Heart left ventricle (tissue), 16 donors: ENCODE results near the gene SLC30A10. TPM values are rescaled to one million over a fixed set of nuclear protein-coding genes. Genes with fewer than 3 reads are reported as not detected.

Experiments
- ATAC-seq, 4 donors: fragments of 200-7000 bp; cut with Tn5 transposase; one replicate each; pipeline ENCODE4 v1.9.1; 2020 to 2022; ENCODE audit warnings: moderate library complexity in 4 of 4, mild to moderate bottlenecking in 3 of 4, moderate number of reproducible peaks in 1 of 4
- DNase-seq, 5 donors: peaks; one replicate each; pipeline ENCODE4 v3.0.0-alpha.2; 2020
- H3K27ac ChIP-seq, 12 donors: fragments of 200-600 bp; sonication (generic) in 4 of 12; one replicate each; pipeline versions ENCODE4 v1.5.0 to v1.8.0; 2016 to 2022; ENCODE audit warnings: mild to moderate bottlenecking in 2 of 12
- H3K27me3 ChIP-seq, 9 donors: fragments of 200-600 bp; sonication (generic) in 2 of 9; one replicate each; pipeline versions ENCODE4 v1.5.1 to v1.8.0; 2016 to 2022; ENCODE audit warnings: mild to moderate bottlenecking in 3 of 9
- H3K36me3 ChIP-seq, 9 donors: fragments of 200-600 bp; sonication (generic) in 2 of 9; one replicate each; pipeline versions ENCODE4 v1.5.0 to v1.8.0; 2018 to 2022; ENCODE audit warnings: mild to moderate bottlenecking in 2 of 9
- H3K4me1 ChIP-seq, 12 donors: fragments of 200-600 bp; sonication (generic) in 4 of 12; one replicate each; pipeline versions ENCODE4 v1.5.0 to v1.8.0; 2016 to 2022; ENCODE audit warnings: mild to moderate bottlenecking in 3 of 12
- H3K4me3 ChIP-seq, 12 donors: fragments of 200-600 bp; sonication (generic) in 4 of 12; one replicate each; pipeline versions ENCODE4 v1.5.0 to v1.8.0; 2017 to 2022; ENCODE audit warnings: mild to moderate bottlenecking in 9 of 12, moderate library complexity in 4 of 12
- H3K9me3 ChIP-seq, 12 donors: fragments of 200-600 bp; sonication (generic) in 4 of 12; one replicate each; pipeline versions ENCODE4 v1.5.0 to v1.8.0; 2016 to 2022; ENCODE audit warnings: mild to moderate bottlenecking in 1 of 12
- CTCF ChIP-seq, 12 donors: fragments of 200-600 bp; sonication (generic) in 4 of 12; IDR thresholded peaks; one replicate each; pipeline versions ENCODE4 v1.5.0 to v1.8.0; 2018 to 2022; ENCODE audit warnings: antibody characterized with exemption in 12 of 12, mild to moderate bottlenecking in 5 of 12
- POLR2A ChIP-seq, 2 donors: fragments of 450-650 bp; IDR thresholded peaks; one replicate each; pipeline ENCODE4 v1.6.1; 2017; ENCODE audit warnings: antibody characterized with exemption in 2 of 2, mild to moderate bottlenecking in 2 of 2, moderate library complexity in 2 of 2
- WGBS, 4 donors: extraction: QIAGEN DNeasy Blood & Tissue Kit in 2 of 4; methylation state at CpG; one replicate each; pipeline versions ENCODE4 v1.1.5 to v1.1.7; 2013 to 2018; 5-methylcytosine and 5-hydroxymethylcytosine counted together
- intact Hi-C, 10 donors: fragments of 100-400 bp; cut with DNase I; formaldehyde crosslinking; loops; one replicate each; pipeline versions ENCODE4 v1.11.1 to v1.14.2; 2022
- polyA plus RNA-seq, 2 donors: library from polyadenylated mRNA; stranded (reverse); fragments of 200-250 nt; gene quantifications; one replicate each; pipeline ENCODE4 v1.2.3, GENCODE V29; 2013
- total RNA-seq, 9 donors: library from RNA; depleted of rRNA in 2 of 9; stranded (reverse); fragments of >200 nt in 2 of 9; fragmentation: NEBNext Ultra II Directional in 3 of 9; extraction: Animal tissue kit (Norgen Biotek cat#: 25700) in 3 of 9; gene quantifications; one replicate each; pipeline versions ENCODE4 v1.1.0 to v1.2.4, GENCODE V29; 2016 to 2023
- donor health status: ischemic (EF 13 %, LVEDD 7.1; RV severe dilation, severe dysfunction).
- donor health status: healthy with polysubstance abuse.
- donor health status: DM: no; HTN: yes; CAD: no.
- donor health status: DM: no; HTN: no; CAD: no.
- donor health status: ischemic (EF 25% LVEDD 6.9; RV normal size, moderate dysfunction).
- donor health status: ischemic (EF 25% LVEDD 5.7; RV mildly dilated, moderate dysfunction).
- donor health status: healthy.
- donor health status: DM: yes; HTN: yes; CAD: no.
- donor health status: ischemic (EF 35%, LVEDD 5.7; RV mildly dilated, moderate dysfunction).
- donor health status: nonischemic (EF 11% LVEDD 7.7; RV severe dilation, severe dysfunction).
- donor health status: DM: yes; HTN: yes; CAD: no.
- donor health status: PGD.
- donor health status: ischemic (EF 29% LVEDD 5.4; RV normal size, mild dysfunction).
- donor health status: nonischemic (EF 23%, LVEDD 6.1; RV moderate dilation, normal function).

The SLC30A10 gene
- total and polyA plus RNA-seq, 11 donors: 0.08 to 0.55 (median 0.16) TPM; not detected in 6

GRCh38 chr1:219883400-219884332 lies 44.7 kb downstream of the SLC30A10 start:
- H3K36me3 ChIP-seq: no peaks in the 10 kb centered on the region
- WGBS, 4 donors: 47 to 58% (median 52%) methylated on average over 5 of the region's 5 CpGs
- TF ChIP-seq CTCF (IDR thresholded peaks at IDR 0.05) (no peak), POLR2A (IDR thresholded peaks at IDR 0.05) (no peak)
- no peaks in the 10 kb centered on the region for H3K9me3 ChIP-seq
- intact Hi-C loops: no loop called here
- ATAC-seq: no peak
- peaks cover 0 to 16% (median 0%) of the 10 kb centered on the region in 9 donors for H3K27me3 ChIP-seq
- DNase-seq: no peak
- H3K27ac ChIP-seq: no peak overlapping the region
- H3K4me1 ChIP-seq: no peaks in the 10 kb centered on the region
- no peak overlapping the region for H3K4me3 ChIP-seq

DNA sequence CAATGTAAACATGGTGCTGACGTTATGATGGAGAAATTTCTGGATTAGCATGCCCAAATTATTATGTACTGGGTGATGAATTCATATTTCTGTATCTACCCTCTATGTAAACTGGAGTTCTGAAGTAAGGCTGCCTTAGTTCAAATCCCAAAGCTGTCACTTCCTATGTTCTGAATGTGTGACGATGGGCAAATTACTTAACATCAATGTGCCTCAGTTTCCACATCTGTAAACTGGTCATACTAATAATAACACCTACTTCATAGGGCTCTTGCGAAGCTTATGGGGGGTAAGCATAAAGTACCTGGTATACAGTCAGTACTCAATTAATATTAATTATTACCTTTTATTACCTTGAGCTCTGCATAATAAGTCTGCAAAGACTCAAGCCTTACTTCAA lies 45.6 kb downstream of the SLC30A10 start:
- Histone ChIP-seq H3K9me3 (no peaks in the 10 kb centered on the region), H3K27ac (no peak overlapping the region), H3K36me3 (no peaks in the 10 kb centered on the region), H3K4me1 (no peaks in the 10 kb centered on the region), H3K27me3 (peaks cover 0 to 19% (median 0%) of the 10 kb centered on the region in 9 donors), H3K4me3 (no peak overlapping the region)
- ATAC-seq (no peak), DNase-seq (no peak)
- 76 to 85% (median 80%) methylated on average over 3 of the region's 3 CpGs for WGBS, 4 donors
- intact Hi-C loops: no loop called here
- TF ChIP-seq CTCF (IDR thresholded peaks at IDR 0.05) (no peak), POLR2A (IDR thresholded peaks at IDR 0.05) (no peak)

GRCh38 chr1:219882096-219882495 lies 46.3 kb downstream of the SLC30A10 start:
- 73 to 83% (median 75%) methylated on average over 3 of the region's 3 CpGs for WGBS, 4 donors
- Histone ChIP-seq H3K27ac (no peak overlapping the region), H3K9me3 (no peaks in the 10 kb centered on the region), H3K4me1 (no peaks in the 10 kb centered on the region), H3K27me3 (peaks cover 0 to 24% (median 0%) of the 10 kb centered on the region in 9 donors), H3K4me3 (no peak overlapping the region), H3K36me3 (no peaks in the 10 kb centered on the region)
- no peak for DNase-seq
- intact Hi-C loops: no loop called here
- TF ChIP-seq POLR2A (IDR thresholded peaks at IDR 0.05): no peak
- TF ChIP-seq CTCF (IDR thresholded peaks at IDR 0.05): no peak
- ATAC-seq: no peak

DNA sequence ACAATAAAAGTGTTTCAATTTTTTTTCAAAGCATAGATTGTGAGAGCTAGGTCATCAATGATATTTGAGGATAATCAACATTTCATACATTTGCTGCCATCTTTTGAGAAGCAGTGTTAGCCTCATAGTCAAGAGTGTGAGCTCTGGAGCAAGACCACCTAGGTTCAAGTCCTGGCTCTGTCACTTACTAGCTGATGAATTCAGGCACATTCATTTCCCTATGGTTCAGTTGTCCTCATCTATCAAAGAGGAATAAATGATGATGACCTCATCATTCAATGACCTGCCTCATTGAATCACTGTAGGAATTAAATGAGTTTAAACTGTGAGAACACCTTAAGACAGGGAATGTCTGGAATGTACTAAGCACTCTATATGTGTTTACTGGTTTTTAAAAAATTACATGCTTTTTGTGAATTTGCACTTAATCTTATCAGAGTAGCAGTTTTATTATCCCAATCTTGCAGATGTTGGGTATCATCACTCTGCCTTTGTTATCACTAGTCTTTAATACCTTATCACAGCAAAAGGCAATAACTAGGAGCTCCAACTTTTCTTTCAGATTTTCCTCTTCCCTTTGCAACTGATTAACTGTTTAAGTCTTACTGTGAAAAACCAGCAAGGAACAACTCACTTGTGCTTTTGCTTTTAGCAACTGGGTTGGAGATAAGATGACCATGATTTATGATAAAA lies 47.4 kb downstream of the SLC30A10 start:
- Histone ChIP-seq H3K4me1 (no peaks in the 10 kb centered on the region), H3K36me3 (no peaks in the 10 kb centered on the region), H3K9me3 (no peaks in the 10 kb centered on the region), H3K27me3 (peaks cover 0 to 31% (median 0%) of the 10 kb centered on the region in 9 donors), H3K4me3 (no peak overlapping the region), H3K27ac (no peak overlapping the region)
- intact Hi-C loops: no loop called here
- DNase-seq (no peak), ATAC-seq (no peak)
- no peak for TF ChIP-seq POLR2A (IDR thresholded peaks at IDR 0.05)
- no peak for TF ChIP-seq CTCF (IDR thresholded peaks at IDR 0.05)
